Endothelial cell of coronary artery (primary cell): ENCODE data around the gene FBXO34. TPM values are rescaled to one million over a fixed set of nuclear protein-coding genes. Genes with fewer than 3 reads are reported as not detected.

Experiments used
- total RNA-seq: library from RNA; depleted of rRNA; stranded (reverse); fragments of >200 nt; gene quantifications from 2 replicates; pipeline ENCODE4 v1.2.3, GENCODE V29; 2014

The FBXO34 gene
- 20.5 and 22.8 TPM in 2 replicates for total RNA-seq

GRCh38 chr14:55270832-55271571 is at the start of gene FBXO34:
Gene FBXO34, plus strand, starts transcription at chr14:55271421. Its CDS starts 78,970 bp downstream, at chr14:55350391.

Other genes with a start within 250 kb of the FBXO34 start
- gene WDHD1, start 244.3 kb upstream of the FBXO34 start, total RNA-seq = 9.7 and 13.9 TPM in 2 replicates
- gene SOCS4, start 244.2 kb upstream of the FBXO34 start, total RNA-seq = 17.6 and 21.6 TPM in 2 replicates
- 14.8 and 16.1 TPM in 2 replicates for gene MAPK1IP1L, start 219.8 kb upstream of the FBXO34 start, total RNA-seq
- 33.7 and 44.0 TPM in 2 replicates for gene LGALS3, start 142.2 kb upstream of the FBXO34 start, total RNA-seq
- 17.5 and 57.8 TPM in 2 replicates for gene DLGAP5, start 79.8 kb upstream of the FBXO34 start, total RNA-seq
- gene ATG14, start 140.4 kb downstream of the FBXO34 start, total RNA-seq = 11.8 and 12.6 TPM in 2 replicates
- not detected in 2 replicates for gene TBPL2, start 169.2 kb downstream of the FBXO34 start, total RNA-seq